CD14-positive monocyte (primary cell): Measurements from ENCODE around the gene PER1. TPM values are rescaled to one million over a fixed set of nuclear protein-coding genes. Genes with fewer than 3 reads are reported as not detected.
"Not testable (repeated sequence)": the region's sequence is repeated elsewhere in the genome, so short reads cannot be mapped to it uniquely, and the experiment has no call there.

Source experiments
- DNase-seq, 3 donors: peaks; one replicate each; pipeline ENCODE4 v3.0.0-alpha.2; 2011 to 2022
- H2AFZ ChIP-seq: 2 replicates; pipeline ENCODE4 v1.6.0; 2012; ENCODE audit warnings: mild to moderate bottlenecking, low read depth, low read length, inconsistent platforms; ENCODE audit not compliant: insufficient read depth, poor library complexity, severe bottlenecking
- H3K27ac ChIP-seq, 2 donors: 1 replicate in 1 of 2; 2 replicates in 1 of 2; pipeline ENCODE4 v1.5.1; 2012 to 2013; ENCODE audit warnings: low read length in 2 of 2, control low read depth in 1 of 2, inconsistent platforms in 1 of 2, low read depth in 1 of 2, mild to moderate bottlenecking in 1 of 2
- H3K27me3 ChIP-seq, 2 donors: one replicate each; pipeline versions ENCODE4 v1.6.0 to v1.6.1; 2011 to 2013; ENCODE audit warnings: low read length in 2 of 2; ENCODE audit not compliant: control insufficient read depth in 2 of 2, insufficient read depth in 2 of 2
- H3K36me3 ChIP-seq, 2 donors: replicated peaks in 1 of 2; 1 replicate in 1 of 2; 2 replicates in 1 of 2; pipeline versions ENCODE4 v1.5.1 to v1.6.1; 2012 to 2013; ENCODE audit warnings: low read length in 2 of 2, control low read depth in 1 of 2, inconsistent platforms in 1 of 2, mild to moderate bottlenecking in 1 of 2; ENCODE audit not compliant: insufficient read depth in 2 of 2, control insufficient read depth in 1 of 2
- H3K4me1 ChIP-seq, 2 donors: 1 replicate in 1 of 2; 2 replicates in 1 of 2; pipeline versions ENCODE4 v1.5.1 to v1.6.1; 2012 to 2013; ENCODE audit warnings: low read length in 2 of 2, control low read depth in 1 of 2, inconsistent platforms in 1 of 2, mild to moderate bottlenecking in 1 of 2, moderate library complexity in 1 of 2; ENCODE audit not compliant: insufficient read depth in 2 of 2, control insufficient read depth in 1 of 2
- H3K4me2 ChIP-seq: replicated peaks from 2 replicates; pipeline ENCODE3; 2012; ENCODE audit warnings: low read length, moderate library complexity, mild to moderate bottlenecking; ENCODE audit not compliant: poor library complexity, severe bottlenecking; ENCODE audit errors: extremely low read depth
- H3K4me3 ChIP-seq, 3 experiments: fragments of 200-600 bp in 1 of 3; sonication (generic) in 1 of 3; replicated peaks in 1 of 3; 1 replicate in 2 of 3; 2 replicates in 1 of 3; pipeline ENCODE4 v1.5.1; 2011 to 2013; ENCODE audit warnings: low read length in 3 of 3, mild to moderate bottlenecking in 3 of 3, control low read depth in 2 of 3, low read depth in 2 of 3, inconsistent platforms in 1 of 3, moderate library complexity in 1 of 3
- H3K79me2 ChIP-seq: 2 replicates; pipeline ENCODE4 v1.6.0; 2012; ENCODE audit warnings: mild to moderate bottlenecking, control low read depth, inconsistent platforms, low read length, moderate library complexity; ENCODE audit not compliant: insufficient read depth
- H3K9ac ChIP-seq: 2 replicates; pipeline ENCODE4 v1.6.0; 2017; ENCODE audit warnings: low read length, mild to moderate bottlenecking; ENCODE audit not compliant: insufficient read depth, poor library complexity, severe bottlenecking
- H3K9me3 ChIP-seq, 2 donors: replicated peaks in 1 of 2; 1 replicate in 1 of 2; 2 replicates in 1 of 2; pipeline versions ENCODE4 v1.5.1 to v1.6.1; 2012 to 2013; ENCODE audit warnings: low read length in 2 of 2, control low read depth in 1 of 2; ENCODE audit not compliant: control insufficient read depth in 1 of 2, insufficient read depth in 1 of 2
- H4K20me1 ChIP-seq: 2 replicates; pipeline ENCODE4 v1.6.0; 2012; ENCODE audit warnings: mild to moderate bottlenecking, low read length, control low read depth, moderate library complexity; ENCODE audit not compliant: insufficient read depth
- H3K27ac Mint-ChIP-seq, 7 donors: one replicate each; pipeline ENCODE4 v1.8.0; 2020; ENCODE audit warnings: mild to moderate bottlenecking in 7 of 7, mixed read lengths in 7 of 7, moderate library complexity in 6 of 7, inconsistent platforms in 2 of 7
- H3K27me3 Mint-ChIP-seq, 3 donors: one replicate each; pipeline ENCODE4 v1.8.0; 2021 to 2022; ENCODE audit warnings: low read depth in 3 of 3, mild to moderate bottlenecking in 3 of 3, mixed read lengths in 3 of 3, moderate library complexity in 3 of 3, inconsistent platforms in 1 of 3
- H3K36me3 Mint-ChIP-seq, 2 donors: one replicate each; pipeline ENCODE4 v1.8.0; 2020; ENCODE audit warnings: mixed read lengths in 2 of 2, inconsistent platforms in 1 of 2, mild to moderate bottlenecking in 1 of 2
- H3K4me1 Mint-ChIP-seq: one replicate; pipeline ENCODE4 v1.8.0; 2020; ENCODE audit warnings: mild to moderate bottlenecking, mixed read lengths
- H3K4me3 Mint-ChIP-seq, 2 donors: one replicate each; pipeline ENCODE4 v1.8.0; 2020; ENCODE audit warnings: mild to moderate bottlenecking in 2 of 2, mixed read lengths in 2 of 2, moderate library complexity in 1 of 2
- H3K9me3 Mint-ChIP-seq, 7 donors: one replicate each; pipeline ENCODE4 v1.8.0; 2020 to 2022; ENCODE audit warnings: mixed read lengths in 7 of 7, mild to moderate bottlenecking in 6 of 7, moderate library complexity in 6 of 7, inconsistent platforms in 2 of 7
- WGBS: methylation state at CpG from one replicate; pipeline ENCODE4 v1.1.5; 2013; ENCODE audit warnings: missing lambda C conversion rate; ENCODE audit not compliant: insufficient coverage; 5-methylcytosine and 5-hydroxymethylcytosine counted together
- intact Hi-C, 2 donors: fragments of 100-400 bp; cut with micrococcal nuclease; formaldehyde crosslinking; loops; one replicate each; pipeline versions ENCODE4 v1.15.0 to v1.15.1; 2023
- polyA plus RNA-seq, 3 donors: library from polyadenylated mRNA; depleted of rRNA in 1 of 3; unstranded in 2 of 3; stranded (reverse) in 1 of 3; fragments of 300-500 nt in 2 of 3; fragments of >200 nt in 1 of 3; fragmentation: Illumina TruSeq in 2 of 3; gene quantifications; 1 replicate in 2 of 3; 2 replicates in 1 of 3; pipeline ENCODE4 v1.2.3, GENCODE V29; 2012 to 2021
- TF ChIP-seq, protein P1 (sequence below): fragments of 200-600 bp; IDR thresholded peaks from one replicate; pipeline ENCODE4 v1.8.0; 2022; ENCODE audit warnings: antibody characterized with exemption, mild to moderate bottlenecking

The PER1 gene
- polyA plus RNA-seq, 3 donors = 5.6 to 457 (median 9.6) TPM

DNA sequence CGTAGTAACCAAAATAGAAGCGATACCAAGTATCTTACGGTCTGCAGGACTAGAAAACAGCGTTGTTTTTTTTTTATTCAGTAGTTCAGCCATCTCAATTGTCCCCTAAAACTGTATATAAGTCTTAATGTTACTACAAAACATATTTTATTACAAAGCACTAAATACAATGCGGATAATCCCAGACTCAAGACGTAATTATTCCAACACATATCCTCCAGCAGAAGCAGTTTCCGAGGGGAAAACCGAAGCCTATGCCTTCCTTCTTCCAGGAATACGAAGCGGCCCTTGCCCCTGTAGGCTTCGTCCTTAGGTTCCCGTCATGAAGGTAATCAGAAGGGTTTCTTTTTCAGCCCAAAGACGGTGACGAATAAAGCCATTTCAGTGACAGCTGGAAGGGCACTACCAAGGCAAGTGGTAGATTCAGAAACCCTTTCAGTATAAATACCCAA lies 21.7 kb upstream of the PER1 start:
- Histone ChIP-seq H3K9ac (peak overlapping the region; percentile 81), H3K27ac (peak overlapping the region; percentile 65 to 98), H3K27me3 (no peaks in the 10 kb centered on the region), H3K9me3 (no peaks in the 10 kb centered on the region), H3K4me3 (peak overlapping the region; percentile 18 to 70 (median 39)), H3K4me2 (peak overlapping the region; percentile 75), H4K20me1 (no peaks in the 10 kb centered on the region), H3K4me1 (peaks cover 31 to 48% of the 10 kb centered on the region in 2 donors), H2AFZ (peak overlapping the region; percentile 58), H3K79me2 (peaks cover 19% of the 10 kb centered on the region), H3K36me3 (no peaks in the 10 kb centered on the region)
- H3K4me3 Mint-ChIP-seq = peak overlapping the region; percentile 41 to 86
- H3K27me3 Mint-ChIP-seq = no peaks in the 10 kb centered on the region
- no peak for DNase-seq
- H3K4me1 Mint-ChIP-seq = peaks cover 41% of the 10 kb centered on the region
- no peaks in the 10 kb centered on the region for H3K9me3 Mint-ChIP-seq
- no peaks in the 10 kb centered on the region for H3K36me3 Mint-ChIP-seq
- intact Hi-C loops = loop anchor here in 1 of 2 donors (5.0 kb wide), 1 partner anchor 37 kb away; no protein-coding TSS in a partner anchor
- WGBS = 0% methylated on average over 9 of the region's 14 CpGs
- peak overlapping the region; percentile 98 to 100 (median 99) for H3K27ac Mint-ChIP-seq
- TF ChIP-seq, protein P1, sequence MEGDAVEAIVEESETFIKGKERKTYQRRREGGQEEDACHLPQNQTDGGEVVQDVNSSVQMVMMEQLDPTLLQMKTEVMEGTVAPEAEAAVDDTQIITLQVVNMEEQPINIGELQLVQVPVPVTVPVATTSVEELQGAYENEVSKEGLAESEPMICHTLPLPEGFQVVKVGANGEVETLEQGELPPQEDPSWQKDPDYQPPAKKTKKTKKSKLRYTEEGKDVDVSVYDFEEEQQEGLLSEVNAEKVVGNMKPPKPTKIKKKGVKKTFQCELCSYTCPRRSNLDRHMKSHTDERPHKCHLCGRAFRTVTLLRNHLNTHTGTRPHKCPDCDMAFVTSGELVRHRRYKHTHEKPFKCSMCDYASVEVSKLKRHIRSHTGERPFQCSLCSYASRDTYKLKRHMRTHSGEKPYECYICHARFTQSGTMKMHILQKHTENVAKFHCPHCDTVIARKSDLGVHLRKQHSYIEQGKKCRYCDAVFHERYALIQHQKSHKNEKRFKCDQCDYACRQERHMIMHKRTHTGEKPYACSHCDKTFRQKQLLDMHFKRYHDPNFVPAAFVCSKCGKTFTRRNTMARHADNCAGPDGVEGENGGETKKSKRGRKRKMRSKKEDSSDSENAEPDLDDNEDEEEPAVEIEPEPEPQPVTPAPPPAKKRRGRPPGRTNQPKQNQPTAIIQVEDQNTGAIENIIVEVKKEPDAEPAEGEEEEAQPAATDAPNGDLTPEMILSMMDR = no peak

DNA sequence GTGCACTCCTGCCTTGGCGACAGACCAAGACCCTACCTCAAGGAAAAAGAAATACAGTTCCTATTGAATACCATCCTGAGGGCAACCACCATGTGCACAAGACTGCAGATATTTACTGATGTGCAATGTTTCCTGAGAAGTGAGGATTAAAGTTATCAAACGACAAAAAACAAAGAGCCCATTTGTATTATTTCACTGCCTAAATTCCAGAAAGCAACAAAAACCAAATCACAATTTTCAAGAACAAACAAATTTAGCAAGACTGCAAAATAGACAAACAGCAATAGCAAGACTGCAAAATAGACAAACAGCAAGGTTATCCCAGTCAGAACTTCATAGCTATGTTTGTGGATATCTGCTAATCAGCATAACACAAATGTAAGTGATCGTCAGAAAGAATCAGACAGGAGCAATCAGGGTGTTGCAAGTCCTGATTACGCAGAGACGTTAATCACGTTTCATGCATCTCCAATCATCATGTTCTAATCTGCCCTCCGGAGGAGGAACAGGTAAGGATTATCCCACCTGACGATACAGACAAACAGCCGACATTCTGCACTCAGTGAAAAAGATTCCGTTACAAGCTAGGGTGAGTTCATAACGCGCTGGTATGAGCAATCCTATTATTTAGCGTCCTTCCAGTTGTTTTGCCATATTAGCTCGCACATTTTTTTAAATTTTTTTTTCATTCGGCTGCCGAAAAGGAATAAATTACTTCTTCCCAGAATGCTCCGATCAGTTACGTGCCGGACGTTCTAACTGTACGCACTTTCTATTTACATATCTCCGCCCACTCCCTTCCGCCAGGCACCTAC lies 21.1 kb upstream of the PER1 start:
- intact Hi-C loops = loop anchor here in 1 of 2 donors (5.0 kb wide), 1 partner anchor 36 kb away; no protein-coding TSS in a partner anchor
- Histone ChIP-seq H4K20me1 (no peaks in the 10 kb centered on the region), H3K27ac (peak overlapping the region; percentile 65 to 98), H3K9me3 (no peaks in the 10 kb centered on the region), H3K9ac (peak overlapping the region; percentile 81), H3K36me3 (no peaks in the 10 kb centered on the region), H3K4me2 (peak overlapping the region; percentile 75), H3K79me2 (peaks cover 19% of the 10 kb centered on the region), H2AFZ (peak overlapping the region; percentile 58), H3K4me3 (peak overlapping the region; percentile 18 to 70 (median 39)), H3K27me3 (no peaks in the 10 kb centered on the region), H3K4me1 (peaks cover 31 to 48% of the 10 kb centered on the region in 2 donors)
- no peaks in the 10 kb centered on the region for H3K9me3 Mint-ChIP-seq
- H3K27me3 Mint-ChIP-seq = no peaks in the 10 kb centered on the region
- under 1% methylated on average over 21 of the region's 23 CpGs for WGBS
- peaks cover 41% of the 10 kb centered on the region for H3K4me1 Mint-ChIP-seq
- TF ChIP-seq, protein P1 = no peak
- H3K4me3 Mint-ChIP-seq = peak overlapping the region; percentile 41 to 86
- no peaks in the 10 kb centered on the region for H3K36me3 Mint-ChIP-seq
- DNase-seq = peak; percentile 92 to 95 (median 93)
- peak overlapping the region; percentile 98 to 100 (median 99) for H3K27ac Mint-ChIP-seq

GRCh38 chr17:8170186-8170585 lies 18.0 kb upstream of the PER1 start:
- peaks cover 24% of the 10 kb centered on the region for H3K4me1 Mint-ChIP-seq
- H3K4me1 ChIP-seq = peaks cover 15 to 30% of the 10 kb centered on the region in 2 donors
- intact Hi-C loops = loop anchor here in 1 of 2 donors (5.0 kb wide), 1 partner anchor 33 kb away; no protein-coding TSS in a partner anchor
- H4K20me1 ChIP-seq, H3K4me3 ChIP-seq, H3K27ac ChIP-seq, DNase-seq, H3K9me3 Mint-ChIP-seq, H3K27ac Mint-ChIP-seq, H3K4me3 Mint-ChIP-seq, H3K9me3 ChIP-seq, H2AFZ ChIP-seq, H3K36me3 Mint-ChIP-seq, H3K27me3 ChIP-seq, H3K36me3 ChIP-seq, H3K9ac ChIP-seq, H3K4me2 ChIP-seq, H3K27me3 Mint-ChIP-seq: not testable (repeated sequence)
- 100% methylated on average over 1 of the region's 19 CpGs for WGBS
- H3K79me2 ChIP-seq = peaks cover 10% of the 10 kb centered on the region
